D721Med (cell line): Measurements from ENCODE around the gene MAST4.

ENCODE experiments used
- DNase-seq: peaks from one replicate; pipeline ENCODE4 v3.0.0; 2011; ENCODE audit warnings: low spot score; ENCODE audit not compliant: insufficient read length
- FAIRE-seq: peaks from 2 replicates; lab custom pipeline; 2011; peaks lifted over from hg19 to GRCh38; lab: Jason Lieb, UNC
- TF ChIP-seq, protein P1 (sequence below): IDR thresholded peaks from 2 replicates; pipeline ENCODE4 v1.5.1; 2012; ENCODE audit warnings: mild to moderate bottlenecking, control low read depth; ENCODE audit not compliant: insufficient read depth; ENCODE audit errors: missing control alignments

The MAST4 gene

DNA sequence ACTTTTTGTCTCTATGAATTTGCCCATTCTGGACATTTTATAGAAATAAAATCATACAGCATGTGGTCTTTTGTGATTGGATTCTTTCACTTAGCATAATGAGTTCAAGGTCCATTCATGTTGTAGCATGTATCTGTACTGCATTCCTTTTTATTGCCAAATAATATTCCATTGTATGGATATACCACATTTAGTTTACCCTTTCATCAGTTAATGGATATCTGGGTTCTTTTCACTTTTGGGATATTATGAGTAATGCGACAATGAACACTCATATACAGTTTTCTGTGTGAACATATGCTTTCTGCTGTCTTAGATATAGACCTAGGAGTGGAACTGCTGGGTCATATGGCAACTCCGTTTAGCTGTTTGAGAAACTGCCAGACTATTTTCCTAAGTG is 41.3 kb upstream of the MAST4 start:
- FAIRE-seq (no peak), DNase-seq (no peak)
- TF ChIP-seq, protein P1, sequence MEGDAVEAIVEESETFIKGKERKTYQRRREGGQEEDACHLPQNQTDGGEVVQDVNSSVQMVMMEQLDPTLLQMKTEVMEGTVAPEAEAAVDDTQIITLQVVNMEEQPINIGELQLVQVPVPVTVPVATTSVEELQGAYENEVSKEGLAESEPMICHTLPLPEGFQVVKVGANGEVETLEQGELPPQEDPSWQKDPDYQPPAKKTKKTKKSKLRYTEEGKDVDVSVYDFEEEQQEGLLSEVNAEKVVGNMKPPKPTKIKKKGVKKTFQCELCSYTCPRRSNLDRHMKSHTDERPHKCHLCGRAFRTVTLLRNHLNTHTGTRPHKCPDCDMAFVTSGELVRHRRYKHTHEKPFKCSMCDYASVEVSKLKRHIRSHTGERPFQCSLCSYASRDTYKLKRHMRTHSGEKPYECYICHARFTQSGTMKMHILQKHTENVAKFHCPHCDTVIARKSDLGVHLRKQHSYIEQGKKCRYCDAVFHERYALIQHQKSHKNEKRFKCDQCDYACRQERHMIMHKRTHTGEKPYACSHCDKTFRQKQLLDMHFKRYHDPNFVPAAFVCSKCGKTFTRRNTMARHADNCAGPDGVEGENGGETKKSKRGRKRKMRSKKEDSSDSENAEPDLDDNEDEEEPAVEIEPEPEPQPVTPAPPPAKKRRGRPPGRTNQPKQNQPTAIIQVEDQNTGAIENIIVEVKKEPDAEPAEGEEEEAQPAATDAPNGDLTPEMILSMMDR = no peak

DNA sequence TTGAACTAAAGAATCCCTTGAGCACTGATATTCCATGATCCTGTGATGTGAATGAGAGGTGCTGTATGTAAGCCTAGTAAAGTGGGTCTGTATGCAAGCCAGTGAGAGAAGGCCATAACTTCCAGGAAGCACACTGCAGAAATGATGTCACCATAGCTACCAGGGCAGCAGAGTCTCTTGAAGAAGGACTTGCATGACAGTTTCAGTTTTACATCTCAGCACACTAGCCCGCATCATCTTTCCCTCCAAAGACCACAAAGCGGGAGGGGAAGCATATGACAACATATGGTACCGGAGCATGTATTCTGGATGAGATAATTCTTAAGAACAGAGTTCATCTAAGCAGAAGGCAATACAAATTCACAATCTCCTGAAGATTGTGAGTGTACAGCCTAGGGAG is 37.6 kb upstream of the MAST4 start:
- TF ChIP-seq, protein P1 = no peak
- DNase-seq (no peak), FAIRE-seq (no peak)

DNA sequence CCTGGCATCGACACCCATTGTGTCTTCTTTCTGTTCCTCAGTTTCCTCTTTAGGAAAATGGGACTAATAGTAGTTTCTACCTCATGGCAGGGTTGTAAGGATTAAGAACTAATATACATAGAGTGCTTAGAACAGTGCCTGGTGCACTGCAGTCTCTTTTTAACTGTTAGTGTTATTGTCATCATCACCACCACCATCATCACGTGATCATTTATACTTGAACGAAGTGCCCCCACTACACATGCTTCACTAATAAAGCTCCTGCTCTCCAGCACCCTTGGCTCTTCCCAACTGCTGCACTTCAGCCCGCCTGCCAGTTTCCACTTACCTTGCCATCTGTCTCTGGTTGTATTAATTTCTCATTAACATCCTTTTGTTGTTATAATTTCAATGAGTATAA is 35.8 kb upstream of the MAST4 start:
- DNase-seq = no peak
- FAIRE-seq = no peak
- TF ChIP-seq, protein P1 = no peak

DNA sequence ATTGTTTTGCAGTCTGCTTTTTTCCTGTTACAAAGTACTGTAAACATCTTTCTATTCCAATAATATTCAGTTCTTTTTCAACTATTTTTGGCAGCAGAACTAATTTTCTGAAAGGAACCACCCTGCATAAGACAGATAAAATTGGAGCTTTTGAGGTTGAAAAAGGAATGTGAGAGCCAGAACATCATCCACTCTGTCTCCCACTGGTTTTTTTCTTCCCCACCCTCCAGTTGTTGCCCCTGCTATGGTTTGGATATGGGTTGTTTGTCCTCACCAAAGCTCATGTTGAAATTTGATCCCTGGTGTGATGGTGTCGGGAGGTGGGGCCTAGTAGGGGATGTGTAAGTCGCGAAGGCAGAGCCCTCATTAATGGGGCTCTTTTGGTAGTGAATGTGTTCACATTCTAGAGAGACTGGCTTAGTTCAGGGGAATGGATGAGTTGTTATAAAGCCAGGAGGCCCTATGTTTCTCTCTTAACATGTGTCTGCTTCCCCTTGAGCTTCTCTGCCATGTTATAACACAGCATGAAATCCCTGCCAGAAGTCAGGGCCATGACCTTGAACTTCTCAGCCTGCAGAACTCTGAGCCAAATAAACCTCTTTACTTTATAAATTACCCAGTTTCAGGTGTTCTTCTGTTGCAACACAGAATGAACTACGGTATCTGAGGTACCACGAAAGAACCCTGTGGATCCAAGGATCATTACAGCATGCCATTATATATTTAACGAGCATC is 34.8 kb upstream of the MAST4 start:
- DNase-seq (no peak), FAIRE-seq (no peak)
- TF ChIP-seq, protein P1 = no peak

DNA sequence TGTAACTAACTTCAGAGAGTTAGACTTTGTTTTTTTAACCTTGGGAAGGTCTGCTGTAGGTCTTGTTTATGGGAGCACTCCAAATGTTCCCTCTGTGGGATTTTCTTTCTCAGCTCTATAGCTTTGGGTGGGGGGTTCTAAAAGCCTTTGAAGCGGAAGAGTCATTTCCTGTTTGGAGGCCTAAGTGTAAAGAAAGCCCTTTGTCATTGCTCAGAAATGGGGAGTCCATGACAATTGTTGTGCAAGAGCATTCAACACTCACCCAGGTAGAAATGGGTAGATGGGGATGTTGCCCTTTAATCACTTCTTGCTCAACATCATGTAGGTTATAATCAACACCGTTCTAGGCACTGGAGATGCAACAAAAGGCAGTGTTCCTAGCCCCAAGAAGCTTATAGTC is 30.3 kb upstream of the MAST4 start:
- FAIRE-seq (no peak), DNase-seq (no peak)
- TF ChIP-seq, protein P1 = no peak

DNA sequence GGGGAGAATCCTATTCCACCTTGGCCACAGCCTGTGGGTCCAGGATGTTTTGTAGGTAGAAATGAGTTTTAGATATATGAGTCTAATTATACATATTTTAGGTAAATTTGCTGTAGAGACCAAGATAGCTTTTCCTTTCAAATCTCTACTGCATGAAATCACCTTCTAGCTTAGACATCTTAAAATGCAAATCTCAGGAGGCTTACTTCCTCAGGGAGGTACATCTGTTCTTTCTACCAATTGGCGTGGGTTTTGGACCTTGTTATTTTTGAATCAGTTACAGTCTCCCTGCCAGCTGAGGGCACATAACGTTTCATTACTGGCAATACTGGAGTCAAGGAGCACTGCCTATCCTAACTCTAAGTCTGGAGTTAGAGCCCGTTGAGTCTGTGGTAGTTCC is 28.7 kb upstream of the MAST4 start:
- TF ChIP-seq, protein P1 = no peak
- no peak for DNase-seq
- FAIRE-seq = no peak

DNA sequence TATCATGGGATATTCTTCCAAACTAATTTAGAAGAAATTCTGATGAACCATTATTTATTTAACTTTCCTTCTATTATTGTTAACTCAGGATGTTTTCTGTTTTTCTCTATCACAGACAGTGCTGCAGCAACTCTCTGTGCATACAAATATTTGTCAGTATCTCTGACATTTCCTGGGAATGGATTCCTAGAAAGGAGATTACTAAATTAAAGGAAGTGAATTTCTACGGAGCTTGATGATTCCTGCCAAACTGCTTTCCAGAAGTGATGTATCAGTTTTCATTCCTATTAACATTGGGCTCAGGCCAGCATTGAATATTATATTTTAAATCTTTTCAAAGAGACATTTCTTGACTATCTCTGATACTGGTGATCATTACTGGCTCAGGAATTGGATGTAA is 26.0 kb upstream of the MAST4 start:
- TF ChIP-seq, protein P1 = no peak
- FAIRE-seq = no peak
- no peak for DNase-seq
